ENCODE results near the gene POLR1A.

Gene POLR1A

DNA sequence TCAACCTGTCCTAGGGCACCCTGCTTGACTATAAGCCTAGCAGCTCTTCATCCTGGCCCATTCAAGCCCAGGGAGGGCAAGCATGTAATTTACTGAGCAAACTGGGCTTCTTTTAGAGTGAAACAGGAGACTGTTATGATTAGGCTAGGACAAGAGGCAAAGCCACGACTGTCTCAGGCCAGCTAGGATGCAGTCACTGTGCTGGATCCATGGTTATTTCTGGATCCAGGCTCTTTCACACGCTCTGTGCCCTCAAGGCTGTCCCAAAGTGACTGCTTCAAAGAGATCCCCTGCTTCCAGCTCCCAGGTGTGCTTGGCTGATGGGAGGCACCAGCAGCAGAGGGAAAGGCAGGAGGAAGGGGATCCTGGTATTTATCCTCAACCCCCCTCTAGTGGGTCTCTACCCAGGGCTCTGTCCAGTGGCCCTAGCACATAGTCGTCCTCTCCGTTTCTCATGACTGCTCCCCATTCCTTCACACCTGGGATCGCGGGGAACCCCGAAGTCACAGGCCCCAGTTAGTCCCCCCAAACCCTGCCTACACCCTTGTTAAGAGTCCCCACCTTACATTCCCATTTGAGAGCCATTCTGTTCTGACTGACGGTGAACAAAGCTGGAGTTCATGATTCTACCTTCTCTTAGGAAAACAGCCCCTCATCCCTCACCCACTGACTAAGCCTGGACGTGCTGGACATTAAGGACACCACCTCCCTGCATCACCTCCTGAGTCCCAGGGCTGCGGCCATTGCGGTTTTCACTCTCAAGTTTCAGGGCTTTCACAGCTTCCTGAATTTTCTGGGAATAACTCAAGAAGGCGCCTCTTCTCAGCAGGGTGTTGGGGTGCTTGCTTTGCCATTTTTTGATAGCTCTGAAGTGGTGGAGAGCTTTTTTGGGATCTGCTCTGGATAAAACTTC, 63.2 kb downstream of the POLR1A start:
- Histone ChIP-seq H4K20me1 (ENCODE audit: insufficient read depth, low read length, poor library complexity, severe bottlenecking) (no peaks in the 10 kb centered on the region), H3K79me2 (ENCODE audit: insufficient read depth, low read length) (no peaks in the 10 kb centered on the region), H3K4me2 (ENCODE audit: low read depth, low read length, poor library complexity, severe bottlenecking) (no peak overlapping the region), H3K9me2 (replicated peaks; ENCODE audit: low read depth, low read length) (no peaks in the 10 kb centered on the region), H3K4me1 (ENCODE audit: insufficient read depth, low read length, poor library complexity, severe bottlenecking) (peaks cover 27% of the 10 kb centered on the region), H2AFZ (ENCODE audit: low read length) (no peak overlapping the region), H3K9me3 (ENCODE audit: insufficient read depth, low read depth, low read length) (no peaks in the 10 kb centered on the region), H3K4me3 (ENCODE audit: low read length, poor library complexity, severe bottlenecking) (no peak overlapping the region), H3K27me3 (ENCODE audit: insufficient read depth, low read length, poor library complexity, severe bottlenecking) (no peaks in the 10 kb centered on the region), H3K36me3 (ENCODE audit: insufficient read depth, low read length) (peaks cover 62% of the 10 kb centered on the region; the same call in 1 of the 2 replicates), H3K9ac (ENCODE audit: low read depth, low read length, poor library complexity, severe bottlenecking) (no peak overlapping the region), H3F3A (ENCODE audit: low read depth) (peaks cover 3% of the 10 kb centered on the region; the same call in 1 of the 2 replicates)
- no peak for TF ChIP-seq EZH2phosphoT487 (IDR thresholded peaks at IDR 0.05; ENCODE audit: borderline replicate concordance)
- TF ChIP-seq, protein P1, sequence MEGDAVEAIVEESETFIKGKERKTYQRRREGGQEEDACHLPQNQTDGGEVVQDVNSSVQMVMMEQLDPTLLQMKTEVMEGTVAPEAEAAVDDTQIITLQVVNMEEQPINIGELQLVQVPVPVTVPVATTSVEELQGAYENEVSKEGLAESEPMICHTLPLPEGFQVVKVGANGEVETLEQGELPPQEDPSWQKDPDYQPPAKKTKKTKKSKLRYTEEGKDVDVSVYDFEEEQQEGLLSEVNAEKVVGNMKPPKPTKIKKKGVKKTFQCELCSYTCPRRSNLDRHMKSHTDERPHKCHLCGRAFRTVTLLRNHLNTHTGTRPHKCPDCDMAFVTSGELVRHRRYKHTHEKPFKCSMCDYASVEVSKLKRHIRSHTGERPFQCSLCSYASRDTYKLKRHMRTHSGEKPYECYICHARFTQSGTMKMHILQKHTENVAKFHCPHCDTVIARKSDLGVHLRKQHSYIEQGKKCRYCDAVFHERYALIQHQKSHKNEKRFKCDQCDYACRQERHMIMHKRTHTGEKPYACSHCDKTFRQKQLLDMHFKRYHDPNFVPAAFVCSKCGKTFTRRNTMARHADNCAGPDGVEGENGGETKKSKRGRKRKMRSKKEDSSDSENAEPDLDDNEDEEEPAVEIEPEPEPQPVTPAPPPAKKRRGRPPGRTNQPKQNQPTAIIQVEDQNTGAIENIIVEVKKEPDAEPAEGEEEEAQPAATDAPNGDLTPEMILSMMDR (conservative IDR thresholded peaks at IDR 0.05; ENCODE audit: low read length), result no peak

DNA sequence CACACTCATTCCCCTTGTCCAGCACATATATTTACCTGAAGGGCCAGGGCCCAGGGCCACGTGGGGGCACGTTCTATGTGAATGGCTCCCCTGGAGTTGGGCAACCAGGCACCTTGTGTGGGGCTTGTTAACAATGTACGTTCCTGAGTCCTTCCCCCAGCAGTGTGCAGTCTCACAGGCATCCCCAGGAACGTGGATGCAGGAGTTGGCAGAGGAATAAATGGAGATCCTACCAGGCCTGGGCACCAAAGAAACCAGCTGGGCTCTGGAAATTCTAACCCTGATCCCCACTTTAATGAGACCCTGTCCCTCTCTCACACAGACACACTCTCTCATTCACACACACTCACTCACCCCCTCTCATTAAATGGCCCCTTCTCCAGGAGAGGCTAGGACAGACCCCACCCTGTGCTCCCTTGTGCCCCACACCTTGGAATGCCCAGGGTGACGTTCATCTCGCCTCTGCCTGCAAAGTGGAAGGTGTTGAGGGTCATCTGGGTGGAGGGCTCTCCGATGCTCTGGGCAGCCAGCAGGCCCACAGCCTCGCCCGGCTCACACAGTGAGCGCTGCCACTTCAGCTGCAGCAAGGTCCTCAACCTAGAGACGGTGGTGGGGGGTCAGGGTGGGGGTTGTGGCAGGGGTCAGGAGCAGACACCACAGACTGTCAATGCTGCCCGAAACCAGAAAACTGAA, 65.6 kb downstream of the POLR1A start:
- H3K9me3 ChIP-seq (ENCODE audit: insufficient read depth, low read depth, low read length), result no peaks in the 10 kb centered on the region
- H3K79me2 ChIP-seq (ENCODE audit: insufficient read depth, low read length), result no peaks in the 10 kb centered on the region
- H3K27me3 ChIP-seq (ENCODE audit: insufficient read depth, low read length, poor library complexity, severe bottlenecking), result no peaks in the 10 kb centered on the region
- H3F3A ChIP-seq (ENCODE audit: low read depth), result peaks cover 11% of the 10 kb centered on the region
- H3K4me3 ChIP-seq (ENCODE audit: low read length, poor library complexity, severe bottlenecking), result no peak overlapping the region
- no peak overlapping the region for H2AFZ ChIP-seq (ENCODE audit: low read length)
- no peak overlapping the region for H3K4me2 ChIP-seq (ENCODE audit: low read depth, low read length, poor library complexity, severe bottlenecking)
- H3K4me1 ChIP-seq (ENCODE audit: insufficient read depth, low read length, poor library complexity, severe bottlenecking), result peaks cover 50% of the 10 kb centered on the region
- H4K20me1 ChIP-seq (ENCODE audit: insufficient read depth, low read length, poor library complexity, severe bottlenecking), result no peaks in the 10 kb centered on the region
- H3K9me2 ChIP-seq (replicated peaks; ENCODE audit: low read depth, low read length), result no peaks in the 10 kb centered on the region
- no peak overlapping the region for H3K9ac ChIP-seq (ENCODE audit: low read depth, low read length, poor library complexity, severe bottlenecking)
- H3K36me3 ChIP-seq (ENCODE audit: insufficient read depth, low read length), result peaks cover 44% of the 10 kb centered on the region; the same call in 1 of the 2 replicates
- TF ChIP-seq, protein P1 (conservative IDR thresholded peaks at IDR 0.05; ENCODE audit: low read length), result no peak
- no peak for TF ChIP-seq EZH2phosphoT487 (IDR thresholded peaks at IDR 0.05; ENCODE audit: borderline replicate concordance)

DNA sequence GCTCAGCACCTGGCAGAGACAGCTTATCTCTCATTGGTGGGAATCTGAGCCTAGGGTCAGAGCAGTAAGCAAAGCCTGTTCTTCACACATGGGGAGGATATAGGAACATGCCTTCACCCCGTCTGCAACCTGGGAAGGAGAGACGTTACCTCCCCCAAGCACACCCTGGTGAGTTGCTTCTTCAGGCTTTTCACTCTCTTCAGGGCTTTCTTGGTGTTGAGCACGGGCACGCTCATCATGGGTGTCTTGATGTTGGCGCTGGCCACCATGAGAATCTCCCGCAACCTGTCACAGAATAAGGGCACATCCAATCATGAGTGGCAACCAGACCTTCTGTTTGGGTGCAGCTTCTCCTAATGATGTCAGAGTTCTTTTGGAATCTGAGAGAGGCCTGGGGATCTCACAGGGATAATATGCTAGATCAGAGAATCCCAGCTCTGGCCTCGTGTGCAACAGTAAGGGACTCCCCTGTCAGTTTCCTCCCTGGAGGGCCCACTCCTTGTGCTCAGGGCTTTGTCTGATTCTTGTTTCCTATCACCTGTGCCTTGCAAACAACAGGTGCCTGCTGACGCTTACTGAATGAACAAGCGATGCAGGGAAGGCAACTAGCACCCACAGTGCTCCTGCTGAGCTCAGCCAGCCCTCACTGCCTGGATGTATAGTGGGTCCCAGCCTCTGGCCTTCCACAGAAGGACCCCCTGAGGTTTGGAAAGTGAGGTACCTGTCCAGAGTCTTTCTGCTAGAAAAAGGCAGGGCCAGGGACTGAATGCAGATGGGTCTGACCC, 66.3 kb downstream of the POLR1A start:
- H3K9me3 ChIP-seq (ENCODE audit: insufficient read depth, low read depth, low read length), result no peaks in the 10 kb centered on the region
- peak overlapping the region; percentile 75 for H3K4me2 ChIP-seq (ENCODE audit: low read depth, low read length, poor library complexity, severe bottlenecking)
- TF ChIP-seq, protein P1 (conservative IDR thresholded peaks at IDR 0.05; ENCODE audit: low read length), result no peak
- no peak for TF ChIP-seq EZH2phosphoT487 (IDR thresholded peaks at IDR 0.05; ENCODE audit: borderline replicate concordance)
- no peaks in the 10 kb centered on the region for H3K79me2 ChIP-seq (ENCODE audit: insufficient read depth, low read length)
- H3K4me3 ChIP-seq (ENCODE audit: low read length, poor library complexity, severe bottlenecking), result no peak overlapping the region
- H3K9me2 ChIP-seq (replicated peaks; ENCODE audit: low read depth, low read length), result no peaks in the 10 kb centered on the region
- H2AFZ ChIP-seq (ENCODE audit: low read length), result no peak overlapping the region
- H4K20me1 ChIP-seq (ENCODE audit: insufficient read depth, low read length, poor library complexity, severe bottlenecking), result no peaks in the 10 kb centered on the region
- H3K4me1 ChIP-seq (ENCODE audit: insufficient read depth, low read length, poor library complexity, severe bottlenecking), result peaks cover 56% of the 10 kb centered on the region
- peaks cover 39% of the 10 kb centered on the region; the same call in 1 of the 2 replicates for H3K36me3 ChIP-seq (ENCODE audit: insufficient read depth, low read length)
- H3K27me3 ChIP-seq (ENCODE audit: insufficient read depth, low read length, poor library complexity, severe bottlenecking), result no peaks in the 10 kb centered on the region
- no peak overlapping the region for H3K9ac ChIP-seq (ENCODE audit: low read depth, low read length, poor library complexity, severe bottlenecking)
- H3F3A ChIP-seq (ENCODE audit: low read depth), result peaks cover 11% of the 10 kb centered on the region

Data from Loucy (cell line).